ENCODE data around the gene SND1. TPM values are rescaled to one million over a fixed set of nuclear protein-coding genes. Genes with fewer than 3 reads are reported as not detected.
A peak's percentile ranks its signal among the peaks of the same experiment; 100 is the strongest.

SND1 gene
- total and polyA plus RNA-seq, 2 donors: 55.1 to 104 TPM

GRCh38 chr7:127791446-127792189 lies 139.6 kb downstream of the SND1 start:
- Histone ChIP-seq H3K4me1 (ENCODE audit: control insufficient read depth in 2 of 2, insufficient read depth in 2 of 2, low read length in 2 of 2) (no peaks in the 10 kb centered on the region), H3K36me3 (ENCODE audit: control insufficient read depth in 2 of 2, insufficient read depth in 2 of 2, low read length in 1 of 2) (no peaks in the 10 kb centered on the region), H3K9me3 (ENCODE audit: control insufficient read depth in 2 of 2, insufficient read depth in 1 of 2, low read length in 1 of 2) (no peaks in the 10 kb centered on the region), H3K4me3 (ENCODE audit: low read length in 2 of 2) (no peak overlapping the region), H3K27ac (ENCODE audit: low read depth in 1 of 2, low read length in 1 of 2) (no peak overlapping the region), H3K27me3 (ENCODE audit: control insufficient read depth in 2 of 2, insufficient read depth in 1 of 2, low read length in 1 of 2) (no peaks in the 10 kb centered on the region)
- WGBS: 92% methylated on average over 6 of the region's 6 CpGs
- no peak for DNase-seq (ENCODE audit: low read depth in 6 of 9, low spot score in 9 of 9)

DNA sequence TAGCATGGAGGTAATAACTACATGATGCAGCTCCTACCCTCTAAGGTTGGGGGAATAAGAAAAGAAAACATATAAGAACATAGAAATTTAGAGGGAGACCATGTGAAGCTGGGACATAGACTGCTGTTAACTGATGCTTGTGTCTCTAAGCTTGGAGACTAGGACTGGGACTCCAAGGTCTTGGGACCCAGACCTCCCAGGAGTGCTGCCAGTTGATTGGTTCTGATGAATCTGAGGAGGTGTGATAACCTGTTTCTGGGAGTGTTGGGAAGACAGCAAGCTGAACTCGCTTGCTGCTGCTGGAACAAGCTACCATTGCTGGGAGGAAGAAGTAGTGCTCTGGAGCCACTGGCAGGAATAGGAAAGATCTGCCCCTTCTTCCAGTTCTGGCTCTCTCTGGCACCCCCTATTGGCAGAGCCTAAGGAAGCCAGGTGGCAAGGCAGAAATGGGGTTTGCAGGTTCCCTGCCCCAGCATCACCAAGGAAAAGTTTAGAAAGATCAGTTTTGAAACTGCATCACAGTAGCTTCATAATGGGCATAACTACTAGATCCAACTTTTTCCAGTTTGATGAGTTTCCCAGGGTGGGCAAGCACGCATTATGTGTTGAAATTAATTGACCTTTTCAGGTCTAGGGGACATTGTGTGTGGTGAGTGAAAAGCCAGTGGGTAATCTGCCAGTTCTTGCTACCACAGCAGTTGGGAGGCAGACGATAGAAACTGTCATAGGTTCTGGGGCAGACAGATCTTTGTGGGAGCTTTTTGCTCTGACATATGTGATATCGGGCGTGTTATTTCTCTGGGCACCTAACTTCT lies 140.7 kb downstream of the SND1 start:
- Histone ChIP-seq H3K4me3 (ENCODE audit: low read length in 2 of 2) (no peak overlapping the region), H3K9me3 (ENCODE audit: control insufficient read depth in 2 of 2, insufficient read depth in 1 of 2, low read length in 1 of 2) (no peaks in the 10 kb centered on the region), H3K36me3 (ENCODE audit: control insufficient read depth in 2 of 2, insufficient read depth in 2 of 2, low read length in 1 of 2) (no peaks in the 10 kb centered on the region), H3K27me3 (ENCODE audit: control insufficient read depth in 2 of 2, insufficient read depth in 1 of 2, low read length in 1 of 2) (no peaks in the 10 kb centered on the region), H3K4me1 (ENCODE audit: control insufficient read depth in 2 of 2, insufficient read depth in 2 of 2, low read length in 2 of 2) (no peaks in the 10 kb centered on the region), H3K27ac (ENCODE audit: low read depth in 1 of 2, low read length in 1 of 2) (no peak overlapping the region)
- peak in 7 of 9 donors; percentile 6 to 56 (median 21) for DNase-seq (ENCODE audit: low read depth in 6 of 9, low spot score in 9 of 9)
- 97% methylated on average over 5 of the region's 5 CpGs for whole genome bisulfite sequencing

- no peak for DNase-seq (ENCODE audit: low read depth in 6 of 9, low spot score in 9 of 9)
- WGBS: 62% methylated on average over 4 of the region's 4 CpGs
- Histone ChIP-seq H3K9me3 (ENCODE audit: control insufficient read depth in 2 of 2, insufficient read depth in 1 of 2, low read length in 1 of 2) (no peaks in the 10 kb centered on the region), H3K27me3 (ENCODE audit: control insufficient read depth in 2 of 2, insufficient read depth in 1 of 2, low read length in 1 of 2) (no peaks in the 10 kb centered on the region), H3K4me1 (ENCODE audit: control insufficient read depth in 2 of 2, insufficient read depth in 2 of 2, low read length in 2 of 2) (no peaks in the 10 kb centered on the region), H3K4me3 (ENCODE audit: low read length in 2 of 2) (no peak overlapping the region), H3K36me3 (ENCODE audit: control insufficient read depth in 2 of 2, insufficient read depth in 2 of 2, low read length in 1 of 2) (no peaks in the 10 kb centered on the region), H3K27ac (ENCODE audit: low read depth in 1 of 2, low read length in 1 of 2) (no peak overlapping the region)
Measured at GRCh38 chr7:127793582-127793981, 141.6 kb downstream of the SND1 start.

DNA sequence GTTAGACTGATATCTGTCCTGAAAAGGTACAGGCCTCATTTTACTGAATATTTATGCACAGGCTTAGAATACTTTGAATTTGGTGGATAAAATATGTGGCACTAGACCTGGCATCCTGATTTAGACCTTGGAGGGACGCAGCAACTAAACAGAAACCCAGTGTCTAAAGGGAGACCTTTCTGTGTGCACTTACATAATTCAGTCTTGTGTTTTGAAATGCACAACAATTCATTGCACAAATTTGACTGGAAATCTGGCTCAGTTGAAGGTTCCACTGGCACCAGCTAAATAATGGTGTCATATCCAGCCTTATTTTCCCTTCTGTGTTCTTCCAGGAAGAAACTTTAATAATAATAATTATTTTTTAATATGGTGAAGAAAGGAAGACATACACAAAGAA lies 142.1 kb downstream of the SND1 start:
- H3K36me3 ChIP-seq (ENCODE audit: control insufficient read depth in 2 of 2, insufficient read depth in 2 of 2, low read length in 1 of 2): no peaks in the 10 kb centered on the region
- H3K27ac ChIP-seq (ENCODE audit: low read depth in 1 of 2, low read length in 1 of 2): no peak overlapping the region
- no peaks in the 10 kb centered on the region for H3K4me1 ChIP-seq (ENCODE audit: control insufficient read depth in 2 of 2, insufficient read depth in 2 of 2, low read length in 2 of 2)
- no peak for DNase-seq (ENCODE audit: low read depth in 6 of 9, low spot score in 9 of 9)
- no peak overlapping the region for H3K4me3 ChIP-seq (ENCODE audit: low read length in 2 of 2)
- no peaks in the 10 kb centered on the region for H3K9me3 ChIP-seq (ENCODE audit: control insufficient read depth in 2 of 2, insufficient read depth in 1 of 2, low read length in 1 of 2)
- no peaks in the 10 kb centered on the region for H3K27me3 ChIP-seq (ENCODE audit: control insufficient read depth in 2 of 2, insufficient read depth in 1 of 2, low read length in 1 of 2)
- 92% methylated on average over 1 of the region's 1 CpG for whole genome bisulfite sequencing

DNA sequence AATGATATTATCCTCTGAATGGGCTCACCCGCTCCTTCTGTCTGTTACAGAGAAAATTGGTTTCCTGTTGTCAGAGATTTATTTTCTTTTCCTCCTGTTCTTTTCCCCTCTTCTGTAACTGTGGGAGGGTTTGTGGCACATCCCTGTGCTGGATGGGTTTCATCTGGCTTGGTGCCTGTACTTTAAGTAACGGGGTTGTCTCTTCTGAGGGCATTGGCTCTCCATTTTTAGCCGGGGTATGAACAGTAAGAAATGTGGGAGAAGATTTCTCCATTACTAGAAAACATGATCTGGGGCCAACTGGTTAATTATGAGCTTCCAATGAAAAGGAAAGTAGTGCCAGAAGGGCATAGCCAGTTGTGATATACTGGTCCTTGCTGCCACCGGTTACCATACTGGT lies 142.6 kb downstream of the SND1 start:
- Histone ChIP-seq H3K4me1 (ENCODE audit: control insufficient read depth in 2 of 2, insufficient read depth in 2 of 2, low read length in 2 of 2) (no peaks in the 10 kb centered on the region), H3K36me3 (ENCODE audit: control insufficient read depth in 2 of 2, insufficient read depth in 2 of 2, low read length in 1 of 2) (no peaks in the 10 kb centered on the region), H3K27ac (ENCODE audit: low read depth in 1 of 2, low read length in 1 of 2) (no peak overlapping the region), H3K4me3 (ENCODE audit: low read length in 2 of 2) (no peak overlapping the region), H3K9me3 (ENCODE audit: control insufficient read depth in 2 of 2, insufficient read depth in 1 of 2, low read length in 1 of 2) (no peaks in the 10 kb centered on the region), H3K27me3 (ENCODE audit: control insufficient read depth in 2 of 2, insufficient read depth in 1 of 2, low read length in 1 of 2) (no peaks in the 10 kb centered on the region)
- DNase-seq (ENCODE audit: low read depth in 6 of 9, low spot score in 9 of 9): no peak
- 97% methylated on average over 4 of the region's 4 CpGs for WGBS

DNA sequence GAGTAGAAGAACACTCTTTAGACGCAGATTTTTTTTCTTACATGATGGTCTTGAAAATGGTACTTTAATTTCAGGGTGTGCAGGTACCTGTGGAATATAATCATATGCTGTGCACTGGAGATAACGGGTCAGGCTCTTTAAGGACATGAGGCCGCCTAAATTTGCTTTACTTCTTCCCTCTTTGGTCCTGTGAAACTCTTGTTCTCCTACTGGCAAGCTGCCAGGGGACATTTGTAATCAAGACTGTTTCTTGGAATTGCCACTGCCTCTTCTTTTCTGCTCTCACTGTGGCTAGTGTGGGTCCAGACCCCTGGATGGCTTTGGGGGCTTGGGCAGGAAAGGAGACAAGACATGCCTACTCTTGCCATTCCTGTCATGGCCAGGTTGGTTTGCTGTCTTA lies 146.0 kb downstream of the SND1 start:
- Histone ChIP-seq H3K27ac (ENCODE audit: low read depth in 1 of 2, low read length in 1 of 2) (no peak overlapping the region), H3K27me3 (ENCODE audit: control insufficient read depth in 2 of 2, insufficient read depth in 1 of 2, low read length in 1 of 2) (no peaks in the 10 kb centered on the region), H3K36me3 (ENCODE audit: control insufficient read depth in 2 of 2, insufficient read depth in 2 of 2, low read length in 1 of 2) (no peaks in the 10 kb centered on the region), H3K9me3 (ENCODE audit: control insufficient read depth in 2 of 2, insufficient read depth in 1 of 2, low read length in 1 of 2) (no peaks in the 10 kb centered on the region), H3K4me1 (ENCODE audit: control insufficient read depth in 2 of 2, insufficient read depth in 2 of 2, low read length in 2 of 2) (no peaks in the 10 kb centered on the region), H3K4me3 (ENCODE audit: low read length in 2 of 2) (no peak overlapping the region)
- DNase-seq (ENCODE audit: low read depth in 6 of 9, low spot score in 9 of 9): no peak
- WGBS: 98% methylated on average over 3 of the region's 3 CpGs

- 97% methylated on average over 6 of the region's 6 CpGs for WGBS
- H3K9me3 ChIP-seq (ENCODE audit: control insufficient read depth in 2 of 2, insufficient read depth in 1 of 2, low read length in 1 of 2): no peaks in the 10 kb centered on the region
- no peak overlapping the region for H3K4me3 ChIP-seq (ENCODE audit: low read length in 2 of 2)
- DNase-seq (ENCODE audit: low read depth in 6 of 9, low spot score in 9 of 9): no peak
- no peaks in the 10 kb centered on the region for H3K36me3 ChIP-seq (ENCODE audit: control insufficient read depth in 2 of 2, insufficient read depth in 2 of 2, low read length in 1 of 2)
- H3K27me3 ChIP-seq (ENCODE audit: control insufficient read depth in 2 of 2, insufficient read depth in 1 of 2, low read length in 1 of 2): no peaks in the 10 kb centered on the region
- H3K4me1 ChIP-seq (ENCODE audit: control insufficient read depth in 2 of 2, insufficient read depth in 2 of 2, low read length in 2 of 2): no peaks in the 10 kb centered on the region
- no peak overlapping the region for H3K27ac ChIP-seq (ENCODE audit: low read depth in 1 of 2, low read length in 1 of 2)
Measured at GRCh38 chr7:127798769-127799372, 146.9 kb downstream of the SND1 start.

GRCh38 chr7:127799535-127800305 lies 147.7 kb downstream of the SND1 start:
- Histone ChIP-seq H3K4me3 (ENCODE audit: low read length in 2 of 2) (no peak overlapping the region), H3K9me3 (ENCODE audit: control insufficient read depth in 2 of 2, insufficient read depth in 1 of 2, low read length in 1 of 2) (no peaks in the 10 kb centered on the region), H3K4me1 (ENCODE audit: control insufficient read depth in 2 of 2, insufficient read depth in 2 of 2, low read length in 2 of 2) (no peaks in the 10 kb centered on the region), H3K27me3 (ENCODE audit: control insufficient read depth in 2 of 2, insufficient read depth in 1 of 2, low read length in 1 of 2) (no peaks in the 10 kb centered on the region), H3K27ac (ENCODE audit: low read depth in 1 of 2, low read length in 1 of 2) (no peak overlapping the region), H3K36me3 (ENCODE audit: control insufficient read depth in 2 of 2, insufficient read depth in 2 of 2, low read length in 1 of 2) (no peaks in the 10 kb centered on the region)
- 97% methylated on average over 4 of the region's 4 CpGs for WGBS
- no peak for DNase-seq (ENCODE audit: low read depth in 6 of 9, low spot score in 9 of 9)

Data from thymus (tissue), 11 donors.